KMS-11 (cell line): ENCODE measurements around the gene KMT2E.
A peak's percentile ranks its signal among the peaks of the same experiment; 100 is the strongest.

Experiments
- H2AFZ ChIP-seq: fragments of 200-600 bp; sonication (generic); 2 replicates; pipeline ENCODE4 v1.6.1; 2016; ENCODE audit warnings: antibody characterized with exemption, mixed run types, low read depth
- H3K27ac ChIP-seq: fragments of 200-600 bp; sonication (generic); 2 replicates; pipeline ENCODE4 v1.6.1; 2016; ENCODE audit warnings: mild to moderate bottlenecking, mixed run types
- H3K27me3 ChIP-seq: fragments of 200-600 bp; sonication (generic); 2 replicates; pipeline ENCODE4 v1.6.1; 2017; ENCODE audit warnings: mild to moderate bottlenecking, low read depth, mixed run types, moderate library complexity; ENCODE audit not compliant: insufficient read depth
- H3K36me3 ChIP-seq: fragments of 200-600 bp; sonication (generic); 2 replicates; pipeline ENCODE4 v1.6.1; 2017; ENCODE audit warnings: mild to moderate bottlenecking, mixed run types; ENCODE audit not compliant: insufficient read depth
- H3K4me1 ChIP-seq: fragments of 200-600 bp; sonication (generic); 2 replicates; pipeline ENCODE4 v1.6.1; 2016; ENCODE audit warnings: mild to moderate bottlenecking, low read depth, mixed run types; ENCODE audit not compliant: poor library complexity, severe bottlenecking
- H3K4me2 ChIP-seq: fragments of 200-600 bp; sonication (generic); 2 replicates; pipeline ENCODE4 v1.7.0; 2016; ENCODE audit warnings: mild to moderate bottlenecking, mixed run types
- H3K4me3 ChIP-seq: fragments of 200-600 bp; sonication (generic); IDR thresholded peaks from 2 replicates; pipeline ENCODE4 v1.6.1; 2017; ENCODE audit warnings: low read depth, low read length, mixed read lengths; ENCODE audit not compliant: insufficient read depth
- H3K79me2 ChIP-seq: fragments of 200-600 bp; sonication (generic); 2 replicates; pipeline ENCODE4 v1.6.1; 2016; ENCODE audit warnings: low read depth, mixed run types; ENCODE audit not compliant: insufficient read depth
- H3K9ac ChIP-seq: fragments of 200-600 bp; sonication (generic); 2 replicates; pipeline ENCODE4 v1.6.1; 2016; ENCODE audit warnings: mild to moderate bottlenecking, mixed run types
- H4K20me1 ChIP-seq: fragments of 200-600 bp; sonication (generic); 2 replicates; pipeline ENCODE4 v1.6.1; 2016; ENCODE audit warnings: mild to moderate bottlenecking, mixed run types; ENCODE audit not compliant: insufficient read depth
- CTCF ChIP-seq: fragments of 200-600 bp; sonication (generic); conservative IDR thresholded peaks from 2 replicates; pipeline ENCODE4 v1.6.1; 2017; ENCODE audit warnings: low read depth, mild to moderate bottlenecking, antibody characterized with exemption, low read length, moderate library complexity, mixed read lengths

KMT2E gene

GRCh38 chr7:104978460-104978859 is 35.5 kb upstream of the KMT2E start:
- H3K27ac ChIP-seq = no peak overlapping the region; the same call in 1 of the 2 replicates
- H3K79me2 ChIP-seq = peaks cover 24% of the 10 kb centered on the region; the same call in 1 of the 2 replicates
- no peak overlapping the region for H3K9ac ChIP-seq
- no peaks in the 10 kb centered on the region for H4K20me1 ChIP-seq
- peak overlapping the region; percentile 73 for H3K4me2 ChIP-seq
- TF ChIP-seq CTCF = no peak
- no peak overlapping the region for H2AFZ ChIP-seq
- H3K4me3 ChIP-seq = no peak overlapping the region
- H3K36me3 ChIP-seq = no peaks in the 10 kb centered on the region
- H3K4me1 ChIP-seq = peaks cover 73% of the 10 kb centered on the region
- no peaks in the 10 kb centered on the region for H3K27me3 ChIP-seq

- Histone ChIP-seq H3K4me2 (peak overlapping the region; percentile 73), H4K20me1 (no peaks in the 10 kb centered on the region), H3K27me3 (no peaks in the 10 kb centered on the region), H3K9ac (no peak overlapping the region; the same call in 1 of the 2 replicates), H3K4me3 (no peak overlapping the region), H3K36me3 (no peaks in the 10 kb centered on the region), H2AFZ (no peak overlapping the region), H3K27ac (peak overlapping the region; percentile 45), H3K4me1 (peaks cover 73% of the 10 kb centered on the region), H3K79me2 (peaks cover 26% of the 10 kb centered on the region; the same call in 1 of the 2 replicates)
- no peak for TF ChIP-seq CTCF
Measured at GRCh38 chr7:104979167-104979841, 34.7 kb upstream of the KMT2E start.

GRCh38 chr7:104980440-104980839 is 33.6 kb upstream of the KMT2E start:
- peaks cover 84% of the 10 kb centered on the region for H3K4me1 ChIP-seq

GRCh38 chr7:104980841-104981671 is 32.9 kb upstream of the KMT2E start:
- no peaks in the 10 kb centered on the region for H4K20me1 ChIP-seq
- H3K27me3 ChIP-seq = no peaks in the 10 kb centered on the region
- H3K79me2 ChIP-seq = peaks cover 41% of the 10 kb centered on the region; the same call in 1 of the 2 replicates
- peak; percentile 95 for TF ChIP-seq CTCF
- peaks cover 89% of the 10 kb centered on the region for H3K4me1 ChIP-seq
- no peak overlapping the region for H3K4me3 ChIP-seq
- H2AFZ ChIP-seq = no peak overlapping the region
- peak overlapping the region; percentile 100 for H3K4me2 ChIP-seq
- peak overlapping the region; percentile 89; the same call in 1 of the 2 replicates for H3K9ac ChIP-seq
- H3K27ac ChIP-seq = peak overlapping the region; percentile 95
- no peaks in the 10 kb centered on the region for H3K36me3 ChIP-seq

More at GRCh38 chr7:104980440-104980839, 33.6 kb upstream of the KMT2E start:
- Histone ChIP-seq H3K4me3 (no peak overlapping the region), H3K36me3 (no peaks in the 10 kb centered on the region), H3K9ac (no peak overlapping the region), H3K27ac (peak overlapping the region; percentile 95; the same call in 1 of the 2 replicates), H3K27me3 (no peaks in the 10 kb centered on the region), H3K79me2 (peaks cover 35% of the 10 kb centered on the region; the same call in 1 of the 2 replicates), H4K20me1 (no peaks in the 10 kb centered on the region), H3K4me2 (no peak overlapping the region; the same call in 1 of the 2 replicates), H2AFZ (no peak overlapping the region)
- no peak for TF ChIP-seq CTCF
